Stimulated activated CD4-positive, alpha-beta T cell treated with anti-CD3 and anti-CD28 coated beads, TNF-alpha, amount 100 ng/mL, for 1 hour (primary cell): ENCODE measurements around the gene BEGAIN.

Experiments
- DNase-seq, 3 donors: peaks; one replicate each; pipeline ENCODE4 v3.0.0-alpha.2; 2020; ENCODE audit warnings: low read depth in 3 of 3, low spot score in 1 of 3

Gene BEGAIN

GRCh38 chr14:100538351-100539002 is 48.7 kb downstream of the BEGAIN start:
- DNase-seq, result no peak

- DNase-seq, result no peak
These were observed 49.5 kb downstream of the BEGAIN start for GRCh38 chr14:100537446-100538350.

GRCh38 chr14:100536721-100537445 is 50.3 kb downstream of the BEGAIN start:
- DNase-seq, result no peak

- no peak for DNase-seq
These were observed 51.1 kb downstream of the BEGAIN start for GRCh38 chr14:100536121-100536510.

- DNase-seq, result no peak
These were observed 51.7 kb downstream of the BEGAIN start for GRCh38 chr14:100535287-100536120.

- no peak for DNase-seq
These were observed 52.5 kb downstream of the BEGAIN start for GRCh38 chr14:100534528-100535286.

- no peak for DNase-seq
These were observed 53.3 kb downstream of the BEGAIN start for GRCh38 chr14:100533656-100534485.

- DNase-seq, result no peak
These were observed 54.1 kb downstream of the BEGAIN start for GRCh38 chr14:100532906-100533655.

GRCh38 chr14:100532154-100532861 is 54.9 kb downstream of the BEGAIN start:
- DNase-seq, result no peak

GRCh38 chr14:100531152-100532121 is 55.8 kb downstream of the BEGAIN start:
- DNase-seq, result no peak

GRCh38 chr14:100530270-100531072 is 56.7 kb downstream of the BEGAIN start:
- DNase-seq, result no peak

- DNase-seq, result no peak
These were observed 57.6 kb downstream of the BEGAIN start for GRCh38 chr14:100529561-100530031.

GRCh38 chr14:100528962-100529560 is 58.2 kb downstream of the BEGAIN start:
- DNase-seq, result no peak

GRCh38 chr14:100526632-100527031 is 60.6 kb downstream of the BEGAIN start:
- DNase-seq, result no peak

GRCh38 chr14:100526057-100526456 is 61.2 kb downstream of the BEGAIN start:
- DNase-seq, result no peak
